H9 (cell line): ENCODE data around the gene GGT5. TPM values are rescaled to one million over a fixed set of nuclear protein-coding genes. Genes with fewer than 3 reads are reported as not detected.

Experiments
- DNase-seq: peaks from one replicate; pipeline ENCODE4 v3.0.0-alpha.2; 2017
- H2AFZ ChIP-seq: one replicate; pipeline ENCODE4 v1.6.1; 2013; ENCODE audit warnings: mild to moderate bottlenecking, low read length, control low read depth, moderate library complexity
- H2AK5ac ChIP-seq: 2 replicates; pipeline ENCODE4 v1.6.1; 2013; ENCODE audit warnings: low read length, control low read depth, mixed read lengths; ENCODE audit not compliant: insufficient read length
- H2BK120ac ChIP-seq: one replicate; pipeline ENCODE4 v1.6.1; 2013; ENCODE audit warnings: low read depth, mild to moderate bottlenecking, low read length, control low read depth, inconsistent platforms; ENCODE audit not compliant: poor library complexity, severe bottlenecking
- H2BK12ac ChIP-seq: 2 replicates; pipeline ENCODE4 v1.6.1; 2013; ENCODE audit warnings: low read length, control low read depth, mixed read lengths, low read depth; ENCODE audit not compliant: insufficient read length
- H2BK15ac ChIP-seq: 2 replicates; pipeline ENCODE4 v1.6.1; 2013; ENCODE audit warnings: low read depth, low read length, control low read depth
- H2BK20ac ChIP-seq: one replicate; pipeline ENCODE4 v1.6.1; 2013; ENCODE audit warnings: low read depth, mild to moderate bottlenecking, low read length, control low read depth, inconsistent platforms; ENCODE audit not compliant: poor library complexity, severe bottlenecking
- H2BK5ac ChIP-seq: 2 replicates; pipeline ENCODE4 v1.6.1; 2013; ENCODE audit warnings: low read length, control low read depth, mixed read lengths; ENCODE audit not compliant: insufficient read length
- H3K14ac ChIP-seq: 2 replicates; pipeline ENCODE4 v1.6.1; 2013; ENCODE audit warnings: low read length, control low read depth; ENCODE audit not compliant: insufficient read depth
- H3K18ac ChIP-seq: 2 replicates; pipeline ENCODE4 v1.6.1; 2013; ENCODE audit warnings: low read depth, mild to moderate bottlenecking, mixed read lengths, low read length, control low read depth; ENCODE audit not compliant: insufficient read length
- H3K23ac ChIP-seq: 2 replicates; pipeline ENCODE4 v1.6.1; 2013; ENCODE audit warnings: low read length, control low read depth, mixed read lengths, low read depth; ENCODE audit not compliant: insufficient read length
- H3K23me2 ChIP-seq: 2 replicates; pipeline ENCODE4 v1.6.1; 2013; ENCODE audit warnings: low read depth, mild to moderate bottlenecking, mixed read lengths, low read length, control low read depth; ENCODE audit not compliant: insufficient read length, poor library complexity, severe bottlenecking
- H3K27ac ChIP-seq: 2 replicates; pipeline ENCODE4 v1.5.1; 2013; ENCODE audit warnings: low read length, control low read depth, mixed read lengths, low read depth; ENCODE audit not compliant: insufficient read length
- H3K27me3 ChIP-seq: 2 replicates; pipeline ENCODE4 v1.6.1; 2013; ENCODE audit warnings: low read length, control low read depth, inconsistent platforms; ENCODE audit not compliant: insufficient read depth
- H3K4ac ChIP-seq: 2 replicates; pipeline ENCODE4 v1.6.1; 2013; ENCODE audit warnings: low read depth, mild to moderate bottlenecking, control low read depth, inconsistent platforms, low read length, moderate library complexity
- H3K4me1 ChIP-seq: 2 replicates; pipeline ENCODE4 v1.6.1; 2013; ENCODE audit warnings: low read length, control low read depth, inconsistent platforms; ENCODE audit not compliant: insufficient read depth
- H3K4me2 ChIP-seq: 2 replicates; pipeline ENCODE4 v1.6.1; 2013; ENCODE audit warnings: low read length, control low read depth, mixed read lengths; ENCODE audit not compliant: insufficient read length, insufficient read depth
- H3K56ac ChIP-seq: 2 replicates; pipeline ENCODE4 v1.6.1; 2013; ENCODE audit warnings: low read depth, mild to moderate bottlenecking, mixed read lengths, low read length, control low read depth; ENCODE audit not compliant: insufficient read length
- H3K79me1 ChIP-seq: 2 replicates; pipeline ENCODE4 v1.6.1; 2013; ENCODE audit warnings: low read depth, mild to moderate bottlenecking, moderate library complexity, low read length, control low read depth, inconsistent platforms; ENCODE audit not compliant: insufficient read depth, poor library complexity, severe bottlenecking
- H3K79me2 ChIP-seq: 2 replicates; pipeline ENCODE4 v1.6.1; 2013; ENCODE audit warnings: low read length, control low read depth, inconsistent platforms; ENCODE audit not compliant: insufficient read depth
- H3K9ac ChIP-seq: 2 replicates; pipeline ENCODE4 v1.6.1; 2013; ENCODE audit warnings: low read length, control low read depth, mixed read lengths; ENCODE audit not compliant: insufficient read length; ENCODE audit errors: extremely low read depth
- H3K9me3 ChIP-seq: one replicate; pipeline ENCODE4 v1.6.1; 2013; ENCODE audit warnings: low read depth, low read length, inconsistent platforms; ENCODE audit not compliant: control insufficient read depth
- H3T11ph ChIP-seq: one replicate; pipeline ENCODE4 v1.6.1; 2013; ENCODE audit warnings: mild to moderate bottlenecking, low read length, control low read depth, inconsistent platforms
- H4K20me1 ChIP-seq: one replicate; pipeline ENCODE4 v1.6.1; 2013; ENCODE audit not compliant: control insufficient read depth, insufficient read length, insufficient read depth
- H4K5ac ChIP-seq: 2 replicates; pipeline ENCODE4 v1.6.1; 2013; ENCODE audit warnings: low read depth, mild to moderate bottlenecking, mixed read lengths, low read length, control low read depth; ENCODE audit not compliant: insufficient read length
- H4K8ac ChIP-seq: replicated peaks from 2 replicates; pipeline ENCODE4 v1.6.1; 2013; ENCODE audit warnings: low read length, control low read depth, mixed read lengths, low read depth; ENCODE audit not compliant: insufficient read length
- H4K91ac ChIP-seq: 2 replicates; pipeline ENCODE4 v1.6.1; 2013; ENCODE audit warnings: low read depth, mild to moderate bottlenecking, moderate library complexity, mixed read lengths, low read length, control low read depth; ENCODE audit not compliant: insufficient read length
- H3K27ac Mint-ChIP-seq, 3 experiments: 2 replicates in 2 of 3; 3 replicates in 1 of 3; pipeline ENCODE4 v1.8.0; 2020 to 2021; ENCODE audit warnings: mixed read lengths in 3 of 3, mild to moderate bottlenecking in 1 of 3, moderate library complexity in 1 of 3
- H3K27me3 Mint-ChIP-seq: 2 replicates; pipeline ENCODE4 v1.8.0; 2021; ENCODE audit warnings: low read depth, mild to moderate bottlenecking, moderate library complexity, mixed read lengths
- H3K36me3 Mint-ChIP-seq, 3 experiments: 2 replicates in 2 of 3; 3 replicates in 1 of 3; pipeline ENCODE4 v1.8.0; 2020 to 2021; ENCODE audit warnings: low read depth in 3 of 3, mixed read lengths in 3 of 3; ENCODE audit not compliant: insufficient read depth in 1 of 3
- H3K4me1 Mint-ChIP-seq, 2 experiments: 2 replicates each; pipeline ENCODE4 v1.8.0; 2020; ENCODE audit warnings: mixed read lengths in 2 of 2
- H3K4me3 Mint-ChIP-seq, 2 experiments: 2 replicates in 1 of 2; 3 replicates in 1 of 2; pipeline ENCODE4 v1.8.0; 2020 to 2021; ENCODE audit warnings: mild to moderate bottlenecking in 2 of 2, mixed read lengths in 2 of 2, moderate library complexity in 1 of 2
- H3K9me3 Mint-ChIP-seq, 2 experiments: 2 replicates in 1 of 2; 3 replicates in 1 of 2; pipeline ENCODE4 v1.8.0; 2020; ENCODE audit warnings: mild to moderate bottlenecking in 2 of 2, mixed read lengths in 2 of 2, moderate library complexity in 1 of 2
- WGBS: extraction: QIAGEN DNeasy Blood & Tissue Kit; methylation state at CpG from one replicate; pipeline ENCODE4 v1.1.7; 2013; ENCODE audit warnings: missing lambda C conversion rate, low lambda C conversion rate, mixed read lengths; ENCODE audit not compliant: insufficient read length; ENCODE audit errors: extremely low coverage; 5-methylcytosine and 5-hydroxymethylcytosine counted together
- total RNA-seq: library from RNA; stranded (reverse); gene quantifications from 2 replicates; pipeline ENCODE4 v1.2.1, GENCODE V29; 2021
- TF ChIP-seq, protein P1 (sequence below): fragments of 200-600 bp; sonication (generic); conservative IDR thresholded peaks from 3 replicates; pipeline ENCODE4 v1.8.0; 2021; ENCODE audit warnings: antibody characterized with exemption, mild to moderate bottlenecking

GGT5 gene
- total RNA-seq, 1 experiment from 2014 or later = 0.20 TPM

DNA sequence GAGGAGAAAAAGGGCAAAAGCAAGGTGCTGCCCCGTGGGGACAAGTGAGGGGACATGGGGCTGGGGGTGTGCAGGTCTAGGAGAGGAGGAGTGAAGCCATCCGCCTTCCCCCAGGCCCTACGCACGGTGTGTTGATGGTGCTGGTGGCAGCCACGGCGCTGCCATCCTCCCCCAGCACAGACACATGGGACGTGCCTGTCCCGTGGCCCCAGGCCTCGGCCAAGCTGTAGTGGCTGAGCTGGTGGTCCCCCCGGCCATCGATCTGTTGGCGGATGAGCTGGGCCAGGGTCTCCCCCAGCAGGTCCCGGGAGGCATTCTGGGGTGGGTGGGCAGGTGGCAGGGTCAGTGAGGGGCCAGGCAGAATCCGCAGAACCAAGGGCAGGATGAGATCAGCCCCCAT is 18.9 kb downstream of the GGT5 start:
- Histone ChIP-seq H2BK15ac (no peak overlapping the region), H3K4ac (no peak overlapping the region), H4K8ac (no peak overlapping the region), H3K4me1 (no peaks in the 10 kb centered on the region), H4K91ac (no peak overlapping the region), H2BK20ac (no peak overlapping the region), H3K9me3 (no peaks in the 10 kb centered on the region), H3K27me3 (no peaks in the 10 kb centered on the region), H3K79me1 (no peaks in the 10 kb centered on the region), H2BK120ac (no peak overlapping the region), H3K18ac (no peak overlapping the region), H4K20me1 (no peaks in the 10 kb centered on the region), H3K14ac (no peak overlapping the region), H3T11ph (no peak overlapping the region), H3K56ac (no peak overlapping the region), H3K23ac (no peak overlapping the region), H3K79me2 (no peaks in the 10 kb centered on the region), H2BK5ac (no peak overlapping the region), H4K5ac (no peak overlapping the region), H3K27ac (no peak overlapping the region), H2BK12ac (no peak overlapping the region), H2AK5ac (no peak overlapping the region), H3K23me2 (no peaks in the 10 kb centered on the region), H2AFZ (no peak overlapping the region), H3K4me2 (no peak overlapping the region), H3K9ac (no peak overlapping the region)
- DNase-seq = no peak
- Mint-ChIP-seq H3K36me3 (peaks cover 2 to 4% (median 2%) of the 10 kb centered on the region in 3 experiments; a peak in 5 of 7 replicates), H3K4me1 (peaks cover 3 to 6% of the 10 kb centered on the region in 2 experiments), H3K27ac (no peak overlapping the region), H3K4me3 (no peak overlapping the region), H3K27me3 (peaks cover 3% of the 10 kb centered on the region; the same call in 1 of the 2 replicates), H3K9me3 (peaks cover 5 to 11% of the 10 kb centered on the region in 2 experiments)
- TF ChIP-seq, protein P1, sequence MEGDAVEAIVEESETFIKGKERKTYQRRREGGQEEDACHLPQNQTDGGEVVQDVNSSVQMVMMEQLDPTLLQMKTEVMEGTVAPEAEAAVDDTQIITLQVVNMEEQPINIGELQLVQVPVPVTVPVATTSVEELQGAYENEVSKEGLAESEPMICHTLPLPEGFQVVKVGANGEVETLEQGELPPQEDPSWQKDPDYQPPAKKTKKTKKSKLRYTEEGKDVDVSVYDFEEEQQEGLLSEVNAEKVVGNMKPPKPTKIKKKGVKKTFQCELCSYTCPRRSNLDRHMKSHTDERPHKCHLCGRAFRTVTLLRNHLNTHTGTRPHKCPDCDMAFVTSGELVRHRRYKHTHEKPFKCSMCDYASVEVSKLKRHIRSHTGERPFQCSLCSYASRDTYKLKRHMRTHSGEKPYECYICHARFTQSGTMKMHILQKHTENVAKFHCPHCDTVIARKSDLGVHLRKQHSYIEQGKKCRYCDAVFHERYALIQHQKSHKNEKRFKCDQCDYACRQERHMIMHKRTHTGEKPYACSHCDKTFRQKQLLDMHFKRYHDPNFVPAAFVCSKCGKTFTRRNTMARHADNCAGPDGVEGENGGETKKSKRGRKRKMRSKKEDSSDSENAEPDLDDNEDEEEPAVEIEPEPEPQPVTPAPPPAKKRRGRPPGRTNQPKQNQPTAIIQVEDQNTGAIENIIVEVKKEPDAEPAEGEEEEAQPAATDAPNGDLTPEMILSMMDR = no peak
- WGBS = no CpG with 5 or more reads among the region's 14 CpGs
